Measurements from ENCODE around the gene GPBAR1.
"Not testable (repeated sequence)": the region's sequence is repeated elsewhere in the genome, so short reads cannot be mapped to it uniquely, and the experiment has no call there.

GPBAR1 gene

GRCh38 chr2:218270721-218271486 is 10.1 kb downstream of the GPBAR1 start:
- in situ Hi-C loops (cut with MboI; ENCODE audit: low sequenced_read_pairs, unreplicated experiment), result no loop called here
- no peak for DNase-seq (ENCODE audit: low spot score)
- no peak for TF ChIP-seq CTCF (IDR thresholded peaks at IDR 0.05; ENCODE audit: borderline replicate concordance, control extremely low read depth, extremely low read depth, insufficient read depth, missing control alignments)

- in situ Hi-C loops (cut with MboI; ENCODE audit: low sequenced_read_pairs, unreplicated experiment), result no loop called here
Measured at GRCh38 chr2:218271487-218271797, 10.6 kb downstream of the GPBAR1 start.

GRCh38 chr2:218271865-218272530 is 11.2 kb downstream of the GPBAR1 start:
- TF ChIP-seq CTCF (IDR thresholded peaks at IDR 0.05; ENCODE audit: borderline replicate concordance, control extremely low read depth, extremely low read depth, insufficient read depth, missing control alignments), result no peak
- in situ Hi-C loops (cut with MboI; ENCODE audit: low sequenced_read_pairs, unreplicated experiment), result no loop called here
- DNase-seq (ENCODE audit: low spot score), result no peak

More at GRCh38 chr2:218271487-218271797, 10.6 kb downstream of the GPBAR1 start:
- TF ChIP-seq CTCF (IDR thresholded peaks at IDR 0.05; ENCODE audit: borderline replicate concordance, control extremely low read depth, extremely low read depth, insufficient read depth, missing control alignments), result no peak
- DNase-seq (ENCODE audit: low spot score), result no peak

GRCh38 chr2:218272531-218273212 is 11.9 kb downstream of the GPBAR1 start:
- peak; percentile 80 for DNase-seq (ENCODE audit: low spot score)
- peak; percentile 93 for TF ChIP-seq CTCF (IDR thresholded peaks at IDR 0.05; ENCODE audit: borderline replicate concordance, control extremely low read depth, extremely low read depth, insufficient read depth, missing control alignments)
- in situ Hi-C loops (cut with MboI; ENCODE audit: low sequenced_read_pairs, unreplicated experiment), result no loop called here

GRCh38 chr2:218273214-218273907 is 12.5 kb downstream of the GPBAR1 start:
- DNase-seq (ENCODE audit: low spot score); in situ Hi-C loops (cut with MboI; ENCODE audit: low sequenced_read_pairs, unreplicated experiment): not testable (repeated sequence)

GRCh38 chr2:218273908-218274249 is 13.1 kb downstream of the GPBAR1 start:
- no peak for TF ChIP-seq CTCF (IDR thresholded peaks at IDR 0.05; ENCODE audit: borderline replicate concordance, control extremely low read depth, extremely low read depth, insufficient read depth, missing control alignments)
- no peak for DNase-seq (ENCODE audit: low spot score)
- in situ Hi-C loops (cut with MboI; ENCODE audit: low sequenced_read_pairs, unreplicated experiment), result no loop called here
